Activated gamma-delta T cell (primary cell): ENCODE data around the gene ANTKMT.
"Not testable (repeated sequence)": the region's sequence is repeated elsewhere in the genome, so short reads cannot be mapped to it uniquely, and the experiment has no call there.

Experiments used
- DNase-seq: peaks from one replicate; lab custom pipeline; 2025; lab: John Stamatoyannopoulos, UW

Gene ANTKMT

DNA sequence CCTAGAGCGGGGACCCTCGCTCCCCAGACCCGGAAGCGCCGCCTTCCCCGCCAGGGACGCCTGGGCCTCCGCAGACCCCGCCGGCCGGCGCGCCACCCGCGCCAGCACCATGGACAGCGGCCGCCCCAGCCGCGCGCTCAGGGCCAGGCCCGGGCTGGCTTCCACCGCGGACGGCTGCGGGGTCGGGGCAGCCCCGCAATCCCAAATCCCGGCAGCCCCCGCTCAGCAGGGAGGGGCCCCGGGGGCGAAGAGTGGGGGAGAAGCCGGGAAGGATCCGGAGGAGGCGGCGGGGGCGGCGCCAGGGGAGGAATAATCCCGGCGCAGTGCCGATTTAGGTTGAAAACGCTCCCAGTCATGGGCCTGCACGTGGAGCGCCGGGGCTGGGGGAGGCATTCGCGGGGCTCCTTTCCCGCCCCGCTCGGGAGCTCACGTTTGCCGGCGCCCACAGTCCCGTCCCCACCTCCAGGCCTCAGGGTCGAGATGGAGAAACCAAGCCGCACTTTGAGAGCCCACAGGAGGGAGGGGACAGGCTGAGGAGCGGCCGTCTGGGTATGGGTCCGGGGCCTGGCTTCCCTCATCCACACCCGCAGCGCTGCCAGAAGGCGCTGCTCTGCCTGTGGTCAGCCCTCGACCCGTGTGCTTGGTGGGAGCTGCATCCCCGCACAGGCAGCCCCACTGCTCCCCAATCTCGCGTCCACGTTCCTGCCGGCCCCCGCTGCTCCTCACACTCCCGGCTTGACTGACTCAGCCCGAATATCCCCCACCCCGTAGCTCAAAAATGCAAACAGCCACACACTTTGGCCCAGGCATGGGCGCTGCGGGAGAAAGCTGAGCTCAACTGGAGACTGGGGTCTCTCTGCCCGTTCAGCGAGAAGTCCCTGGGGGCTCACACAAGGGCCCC, 20.0 kb upstream of the ANTKMT start:
- DNase-seq = no peak

DNA sequence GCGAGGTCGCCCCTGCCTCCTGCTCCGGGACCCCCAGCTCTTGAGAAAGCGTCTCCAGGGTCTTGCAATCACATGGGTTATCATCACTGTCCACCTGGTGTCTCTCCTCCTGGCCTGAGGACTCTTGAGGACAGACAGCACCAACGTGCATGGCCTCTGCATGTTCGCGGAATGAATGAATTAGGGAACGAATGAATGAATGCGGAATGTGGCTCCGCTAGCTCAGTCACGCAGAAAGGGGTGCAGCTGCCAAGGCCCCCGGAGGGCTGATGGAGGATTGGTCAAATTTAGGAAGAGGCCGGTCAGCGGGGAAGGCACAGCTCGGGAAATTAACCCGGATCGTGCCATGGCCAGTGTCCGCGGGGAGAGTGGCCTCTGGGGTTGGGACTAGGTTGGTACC, 18.6 kb upstream of the ANTKMT start:
- no peak for DNase-seq

DNA sequence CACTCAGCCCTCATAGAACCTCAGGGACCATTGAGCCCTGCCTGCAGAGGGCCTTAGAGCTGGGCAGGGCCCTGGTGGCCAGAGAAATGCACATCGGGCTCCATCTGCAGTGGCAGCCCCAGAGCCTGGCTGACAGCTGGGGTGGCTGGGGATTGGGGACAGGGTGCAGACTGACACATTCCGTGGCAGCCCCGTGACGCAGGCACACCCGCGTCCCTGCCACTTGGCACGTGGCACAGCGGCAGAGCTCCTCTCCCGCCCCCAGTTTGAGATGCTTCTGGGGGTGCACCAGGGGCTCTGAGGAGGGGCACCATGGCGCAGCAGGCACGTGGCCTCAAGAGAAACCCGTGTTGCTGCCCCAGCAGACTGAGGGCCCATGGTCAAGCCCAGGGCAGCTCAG, 17.5 kb upstream of the ANTKMT start:
- DNase-seq = no peak

DNA sequence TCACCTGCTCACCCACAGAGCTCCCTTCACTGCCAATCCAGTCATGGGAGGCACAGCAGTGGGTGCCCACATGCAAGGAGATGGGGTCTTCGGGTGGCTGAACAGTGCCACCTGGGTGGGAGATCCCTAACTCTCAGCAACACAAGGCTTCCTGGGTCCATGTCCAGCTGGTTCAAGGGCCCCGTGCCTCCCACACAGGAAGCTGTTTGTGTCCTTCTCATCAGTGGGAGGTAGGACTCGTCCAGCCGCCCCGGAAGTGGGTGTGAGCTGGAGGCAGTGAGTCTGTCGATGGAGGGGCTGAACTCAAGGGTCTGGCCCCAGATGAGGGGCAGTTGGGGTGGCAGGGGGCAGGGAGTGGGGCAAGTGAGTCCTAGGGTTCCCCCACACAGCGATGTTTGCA, 16.9 kb upstream of the ANTKMT start:
- DNase-seq = no peak

DNA sequence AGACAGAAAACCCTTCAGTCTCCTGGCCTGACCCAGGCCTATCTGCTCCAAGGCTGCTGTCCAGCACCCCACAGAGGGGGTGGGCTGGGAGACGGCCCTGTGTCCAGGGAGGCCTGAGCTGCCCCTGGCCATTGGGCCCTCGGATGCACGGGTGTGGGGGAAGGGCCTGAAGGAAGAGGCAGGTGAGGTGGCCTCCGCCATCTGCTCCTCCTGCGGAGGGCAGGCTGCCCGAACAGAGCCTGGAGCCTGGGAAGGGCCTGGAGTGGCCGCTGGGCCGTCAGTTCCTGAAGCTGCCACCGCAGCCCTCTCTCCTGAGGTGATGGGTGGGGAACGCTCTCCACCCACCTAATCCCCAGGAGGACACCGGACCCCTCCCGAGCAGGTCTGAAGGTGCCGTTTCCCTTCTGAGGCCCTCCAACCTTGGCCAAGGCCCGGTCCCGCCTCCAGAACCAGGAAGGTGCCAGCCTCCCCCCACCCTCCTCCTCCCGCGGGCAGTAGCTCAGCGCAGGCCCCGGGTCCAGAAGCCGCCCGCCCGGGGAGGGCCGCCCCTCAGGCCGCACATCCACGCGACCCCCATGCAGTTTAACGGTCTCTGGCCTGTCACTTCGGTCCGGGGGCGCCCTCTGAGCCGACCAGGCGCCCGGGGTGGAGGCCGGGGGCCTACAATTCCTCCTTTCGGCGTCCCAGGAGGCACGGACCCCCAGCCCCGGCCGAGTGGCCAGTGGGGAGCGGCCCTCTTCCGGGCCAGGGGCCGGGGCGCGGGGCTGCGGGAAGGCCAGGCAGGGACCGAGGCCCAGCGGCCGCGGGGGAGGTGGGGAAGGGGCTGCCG, 16.2 kb upstream of the ANTKMT start:
- no peak for DNase-seq

DNA sequence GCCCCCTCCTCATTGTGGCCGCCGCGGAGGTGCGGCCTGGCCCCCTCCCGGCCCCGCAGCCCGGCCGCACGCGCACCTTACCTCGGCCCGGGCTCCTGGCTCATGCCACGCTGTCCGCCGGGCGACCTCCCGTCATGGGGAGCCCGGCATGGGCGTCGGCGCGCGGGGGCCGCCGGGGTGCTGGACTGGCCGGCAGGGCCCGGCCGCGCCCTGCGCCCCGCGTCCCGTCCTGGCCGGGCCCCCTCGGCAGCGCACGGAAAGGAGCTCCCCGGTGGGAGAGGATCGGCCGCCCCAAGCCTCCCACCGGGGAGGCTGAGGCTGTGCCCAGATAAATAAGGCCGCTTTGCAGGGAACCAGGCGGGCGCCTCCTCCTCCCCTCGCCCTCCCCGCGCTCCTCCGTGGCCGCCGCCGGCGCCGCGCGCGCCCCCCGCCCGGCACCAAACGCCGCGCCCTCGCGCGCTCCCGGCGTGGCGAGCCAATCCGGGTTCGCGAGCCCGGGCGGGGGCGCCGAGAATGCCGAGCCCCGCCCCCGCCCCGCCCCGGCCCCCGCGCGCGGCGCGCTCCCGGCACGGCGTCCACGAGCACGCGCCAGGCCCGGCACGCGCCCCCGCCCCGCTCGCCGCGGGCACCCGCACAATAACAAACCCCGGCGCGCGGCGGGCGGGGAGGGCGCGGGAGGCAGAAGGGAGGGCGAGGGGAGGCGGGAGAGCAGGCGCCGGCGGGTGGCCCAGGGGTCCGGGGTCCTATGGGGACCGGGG, 15.3 kb upstream of the ANTKMT start, which contains the start of gene FBXL16:
TSS of gene FBXL16 (minus strand) at position 371 of the 758 bp plus-strand sequence. CDS start 8,396 bp downstream, outside the sequence.
- no peak for DNase-seq

DNA sequence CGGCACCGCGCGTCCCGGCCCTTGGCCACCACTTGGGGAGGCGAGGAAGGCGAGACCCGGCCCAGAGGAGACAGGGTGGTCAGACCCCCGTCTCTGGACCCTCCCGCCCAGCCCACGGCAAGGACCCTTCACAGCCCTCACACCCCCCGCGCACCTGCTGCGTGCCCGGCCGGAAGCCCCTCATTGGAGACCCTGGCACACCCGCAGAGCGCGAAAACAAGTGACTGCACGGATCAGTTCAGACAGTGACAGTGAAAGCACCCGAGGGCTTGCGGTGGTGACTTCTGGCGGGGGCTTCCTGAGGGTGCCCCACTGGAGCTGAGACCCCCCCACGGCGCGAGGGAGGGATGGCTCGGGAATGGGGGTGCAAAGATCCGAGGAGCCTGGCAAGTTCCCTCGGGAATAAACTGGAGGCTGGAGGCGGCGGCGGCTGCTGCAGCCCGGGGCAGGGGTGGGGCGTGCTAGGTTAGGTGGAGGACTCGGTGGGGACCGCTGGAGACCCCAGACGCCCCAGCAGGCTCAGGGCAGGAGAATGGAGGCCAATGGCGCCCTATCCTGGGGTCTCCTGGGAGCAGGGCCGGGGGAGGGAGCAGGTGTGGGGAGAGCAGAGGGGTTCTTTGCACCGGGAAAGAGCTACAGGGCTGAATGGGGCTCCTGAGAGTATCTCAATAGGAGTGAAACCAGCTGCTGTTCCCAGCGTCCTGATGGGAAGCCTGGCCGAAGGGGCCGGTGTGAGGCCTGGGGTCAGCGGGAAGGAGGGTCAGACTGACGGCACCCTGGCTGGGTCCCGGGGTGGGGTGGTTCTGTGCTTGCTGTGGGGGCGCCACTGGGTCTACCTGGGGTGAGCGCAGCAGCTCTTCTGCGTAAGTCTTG, 14.5 kb upstream of the ANTKMT start:
- no peak for DNase-seq

DNA sequence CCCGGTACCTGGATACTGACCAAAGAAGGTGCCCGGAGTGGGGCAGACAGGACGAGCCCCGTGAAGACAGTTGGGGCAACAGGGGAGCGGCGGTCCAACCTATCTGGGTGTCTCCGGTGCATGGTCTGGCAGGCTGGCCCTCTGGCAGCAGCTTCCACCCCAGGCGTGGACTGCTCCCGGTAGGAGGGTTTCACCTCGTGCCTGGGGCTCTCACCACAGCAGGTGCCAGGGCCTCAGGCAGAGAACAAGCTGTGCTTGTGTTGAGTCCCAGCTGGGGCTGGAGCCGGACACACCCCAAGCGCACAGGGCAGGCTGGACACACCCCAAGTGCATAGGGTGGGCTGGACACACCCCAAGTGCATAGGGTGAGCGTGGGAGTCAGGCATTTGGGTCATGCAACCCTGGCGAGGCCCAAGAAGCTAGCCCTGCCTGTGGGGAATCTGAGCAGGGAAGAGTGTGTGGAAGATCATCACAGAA, 13.8 kb upstream of the ANTKMT start:
- DNase-seq = no peak

DNA sequence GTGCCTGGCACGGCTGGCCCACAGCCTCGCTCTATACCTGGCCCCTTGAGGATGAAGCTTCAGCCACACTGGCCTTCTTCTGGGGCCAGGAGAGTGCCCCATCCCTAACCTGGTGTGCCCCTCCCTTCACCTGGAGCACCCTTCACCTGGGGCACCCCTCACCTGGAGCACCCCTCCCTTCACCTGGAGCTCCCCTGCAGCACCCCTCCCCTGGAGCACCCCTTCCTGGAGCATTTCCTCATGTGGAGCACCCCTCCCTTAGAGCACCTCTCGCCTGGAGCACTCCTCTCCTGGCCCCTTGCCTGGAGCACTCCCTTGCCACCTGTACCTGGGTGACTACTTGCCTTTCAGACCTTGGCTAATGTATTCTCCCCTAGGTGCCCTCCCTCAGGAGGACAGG, 12.9 kb upstream of the ANTKMT start:
- no peak for DNase-seq

DNA sequence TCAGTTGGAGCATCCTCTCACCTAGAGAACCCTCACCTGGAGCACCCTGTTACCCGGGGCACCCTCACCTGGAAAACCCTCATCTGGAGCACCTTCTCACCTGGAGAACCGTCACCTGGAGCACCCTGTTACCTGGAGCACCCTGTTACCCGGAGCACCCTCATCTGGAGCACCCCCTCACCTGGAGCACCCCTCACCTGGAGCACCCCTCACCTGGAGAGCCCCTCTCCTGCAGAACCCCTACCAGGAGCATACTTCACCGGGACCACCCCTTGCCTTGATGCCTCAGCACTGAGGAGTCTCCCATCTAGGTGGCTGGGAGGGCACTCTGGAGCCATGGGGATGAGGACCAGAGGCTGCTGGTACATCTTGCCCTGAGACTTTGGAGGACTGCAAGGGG, 12.0 kb upstream of the ANTKMT start:
- no peak for DNase-seq

DNA sequence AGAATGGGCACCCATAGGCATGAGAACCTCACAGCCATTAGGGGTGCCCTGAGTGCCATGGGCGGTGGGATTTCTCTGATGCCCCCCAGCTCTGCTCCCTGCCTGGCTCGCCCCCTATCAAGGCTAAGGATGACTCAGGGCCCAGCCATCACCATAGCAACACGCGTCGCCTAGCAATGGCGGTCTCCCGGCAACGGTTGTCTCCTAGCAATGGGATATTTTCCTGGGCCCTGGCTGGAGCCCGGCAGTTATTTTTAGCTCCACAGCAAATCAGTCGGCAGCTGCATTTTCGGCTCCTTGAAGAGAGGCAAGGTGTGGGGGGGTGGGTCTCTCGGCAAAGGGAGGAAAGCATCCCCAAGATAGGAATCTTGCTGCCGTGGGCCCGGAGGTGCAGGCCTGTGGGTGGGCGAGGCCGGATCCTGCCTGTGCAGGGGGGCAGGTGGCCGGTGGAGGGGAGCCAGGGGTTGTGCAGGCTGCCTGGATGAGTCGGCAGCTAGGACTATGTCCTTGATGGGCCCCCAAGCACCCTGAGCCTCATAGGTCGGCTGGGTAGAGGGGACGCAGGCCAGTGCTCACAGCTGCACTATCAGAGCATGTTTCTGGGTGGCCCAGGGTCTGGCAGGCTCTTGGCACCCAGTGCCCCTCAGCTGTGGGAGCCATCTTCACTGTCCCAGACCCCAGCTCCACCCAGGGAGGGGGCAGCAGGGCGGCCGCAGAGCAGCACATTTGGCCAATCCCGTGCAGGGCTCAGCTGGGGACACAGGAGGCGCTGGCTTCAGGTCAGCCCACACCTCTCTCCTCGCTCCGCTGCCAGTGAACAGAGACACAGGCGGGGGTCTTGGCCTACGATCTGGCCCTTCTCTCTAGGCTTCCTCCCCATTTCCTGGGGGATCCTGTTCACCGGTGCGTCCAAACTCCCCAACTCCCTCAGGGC, 11.1 kb upstream of the ANTKMT start:
- DNase-seq = no peak

DNA sequence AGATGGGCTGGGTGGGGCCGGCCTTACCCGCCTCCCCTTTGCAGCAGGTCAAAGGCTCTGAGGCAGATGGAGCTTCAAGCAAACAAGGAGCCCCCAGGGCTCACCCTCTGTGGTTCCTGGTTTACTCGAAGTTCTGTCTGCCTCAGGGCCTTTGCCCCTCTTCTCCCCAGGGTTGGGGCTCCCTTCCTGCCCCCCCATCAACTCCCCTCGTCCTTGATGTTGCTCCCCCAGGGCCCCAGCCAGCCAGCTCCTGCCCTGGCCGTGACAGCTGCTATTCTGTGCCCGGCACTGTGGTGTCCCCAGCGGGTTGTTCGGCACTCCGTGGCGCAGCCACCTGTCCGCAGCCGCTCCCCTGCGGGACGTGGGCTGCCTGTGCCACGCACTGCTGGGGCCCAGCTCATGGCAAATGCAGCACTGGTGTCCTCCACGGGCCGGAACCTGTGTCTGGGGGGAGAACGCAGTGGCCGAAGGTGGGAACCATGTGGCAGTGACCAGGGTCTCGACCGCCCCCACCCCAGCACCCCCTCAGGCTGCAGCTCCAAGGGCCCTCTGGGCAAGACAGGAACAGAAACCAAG, 10.4 kb upstream of the ANTKMT start:
- no peak for DNase-seq

DNA sequence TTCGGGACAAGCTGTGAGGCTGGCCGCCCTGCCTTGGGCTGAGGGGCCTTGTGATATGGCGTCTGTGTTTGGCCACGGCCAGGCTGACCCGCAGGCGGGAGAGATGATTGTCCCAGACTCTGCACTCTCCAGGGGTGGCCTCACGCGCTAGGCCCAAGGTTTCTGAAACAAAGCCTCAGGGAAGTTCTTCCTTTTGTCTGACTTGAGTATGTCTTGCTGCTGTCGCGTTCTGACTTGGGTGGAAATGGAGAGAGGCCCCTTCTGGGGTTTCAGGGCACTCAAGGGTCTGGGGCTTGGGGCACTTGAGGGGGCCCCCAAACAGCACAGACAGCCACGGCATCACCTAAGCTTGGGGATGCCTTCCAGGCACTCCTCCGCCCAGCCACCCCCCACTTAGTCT, 9.9 kb upstream of the ANTKMT start:
- DNase-seq = no peak

DNA sequence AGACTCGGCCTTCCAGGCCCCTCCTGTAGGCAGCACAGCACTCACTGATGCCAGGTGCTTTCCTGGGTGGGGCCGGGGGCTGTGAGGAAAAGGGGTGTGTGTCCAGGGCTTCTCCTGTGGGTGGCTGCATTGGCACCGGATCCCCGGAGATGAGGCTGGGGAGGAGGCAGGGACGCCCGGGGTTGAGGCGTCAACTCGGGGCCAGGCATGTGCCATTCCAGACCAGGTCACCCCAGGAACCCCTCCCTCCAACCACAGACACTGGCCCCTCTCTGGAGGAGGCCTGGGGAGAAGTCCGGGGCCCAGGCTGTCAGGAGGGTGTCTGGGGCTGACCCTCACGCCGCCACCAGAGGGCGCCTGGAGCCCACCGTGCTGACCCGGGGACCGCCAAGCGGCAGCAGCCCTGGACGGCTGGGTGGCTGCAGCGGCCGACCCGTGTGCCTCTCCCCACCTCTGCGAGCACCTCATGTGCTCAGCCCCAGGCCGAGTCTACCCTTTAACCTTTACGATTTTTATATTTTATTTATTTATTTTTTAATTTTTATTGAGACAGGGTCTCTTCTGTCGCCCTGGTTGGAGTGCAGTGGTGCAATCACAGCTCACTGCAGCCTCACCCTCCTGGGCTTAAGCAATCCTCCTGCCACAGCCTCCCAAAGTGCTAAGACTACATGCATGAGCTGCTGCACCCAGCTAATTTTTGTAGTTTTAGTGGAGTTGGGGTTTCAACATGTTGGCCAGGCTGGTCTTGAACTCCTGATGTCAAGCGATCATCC, 9.2 kb upstream of the ANTKMT start:
- peak; percentile 64 for DNase-seq

DNA sequence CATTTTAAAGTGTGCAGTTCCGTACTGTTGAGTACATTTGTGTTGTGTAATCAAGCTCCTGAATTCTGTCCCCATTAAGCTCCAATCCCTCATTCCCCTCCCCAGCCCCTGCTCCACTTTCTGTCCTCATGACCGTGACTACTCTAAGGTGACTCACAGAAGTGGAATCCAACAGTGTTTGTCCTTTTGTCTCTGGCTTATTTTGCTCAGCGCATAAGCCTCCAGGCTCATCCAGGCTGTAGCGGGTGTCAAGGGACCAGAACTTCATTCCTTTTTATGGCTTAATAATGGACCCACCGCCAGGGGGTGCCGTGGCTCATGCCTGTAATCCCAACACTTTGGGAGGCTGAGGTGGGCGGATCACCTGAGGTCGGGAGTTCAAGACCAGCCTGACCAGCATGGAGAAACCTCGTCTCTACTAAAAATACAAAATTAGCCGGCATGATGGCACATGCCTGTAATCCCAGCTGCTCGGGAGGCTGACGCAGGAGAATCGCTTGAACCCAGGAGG, 8.2 kb upstream of the ANTKMT start:
- DNase-seq = not testable (repeated sequence)

DNA sequence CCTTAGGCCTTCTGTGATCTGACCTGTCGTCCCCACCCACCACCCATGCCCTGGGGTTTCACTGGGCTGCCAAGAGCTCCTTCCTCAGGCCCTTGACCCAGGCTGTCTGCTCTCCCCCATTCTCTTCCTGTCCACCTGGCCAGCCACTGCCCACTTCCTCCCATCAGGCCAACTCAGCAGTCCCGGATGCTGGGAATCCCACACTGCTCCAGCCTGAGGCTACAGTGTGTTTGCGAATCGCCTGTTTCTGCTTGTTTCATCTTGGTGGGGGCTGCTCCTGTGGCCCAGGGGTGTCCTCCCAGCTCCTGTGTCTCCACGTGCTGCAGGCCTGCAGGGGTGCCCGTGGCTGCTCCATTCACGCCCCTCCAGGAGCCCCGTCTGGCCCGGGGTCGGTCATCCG, 6.9 kb upstream of the ANTKMT start:
- DNase-seq = no peak

DNA sequence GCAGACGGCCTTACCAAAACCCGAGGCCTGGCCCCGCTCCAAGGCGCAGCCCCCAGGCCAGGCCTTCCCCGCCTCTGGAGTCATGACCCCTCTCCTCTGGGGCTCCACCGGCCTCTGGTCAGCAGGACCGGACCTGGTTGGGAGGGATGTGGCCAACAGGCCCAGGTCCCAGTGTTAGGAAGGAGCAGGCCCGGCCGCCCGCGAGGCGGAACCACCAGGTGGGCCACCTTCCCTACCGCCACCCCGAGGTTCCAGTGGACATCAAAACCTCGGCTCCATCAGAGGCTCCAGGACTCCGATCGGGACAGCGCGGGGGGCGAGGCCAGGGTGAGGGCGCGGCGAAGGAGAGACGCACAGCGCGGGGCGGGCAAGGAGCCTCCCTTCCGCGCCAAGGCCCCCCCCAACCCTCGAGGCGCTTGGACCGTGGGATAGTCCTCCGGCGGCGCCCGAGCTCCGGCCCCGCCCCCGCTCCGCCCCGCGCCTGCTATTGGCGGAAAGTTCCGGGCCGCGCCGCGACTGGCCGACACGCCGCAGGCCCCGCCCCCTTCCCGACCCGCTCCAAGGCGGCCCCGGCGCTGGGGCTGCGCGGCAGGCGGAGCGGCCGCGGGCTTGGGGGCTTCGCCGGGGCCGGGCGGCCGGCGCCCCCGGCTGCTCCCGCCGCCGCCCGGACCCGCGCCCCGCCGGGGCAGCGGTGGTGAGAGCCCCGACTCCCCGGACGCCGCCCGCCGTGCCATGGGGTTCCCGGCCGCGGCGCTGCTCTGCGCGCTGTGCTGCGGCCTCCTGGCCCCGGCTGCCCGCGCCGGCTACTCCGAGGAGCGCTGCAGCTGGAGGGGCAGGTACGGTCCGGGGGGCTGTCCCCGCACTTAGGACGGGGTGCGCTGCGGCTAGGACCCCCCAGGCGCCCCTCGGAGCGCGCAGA, 6.1 kb upstream of the ANTKMT start, which contains the start of gene METRN:
TSS of gene METRN (plus strand) at position 561 of the 919 bp plus-strand sequence. CDS start at position 733, 172 bp downstream.
- peak; percentile 81 for DNase-seq
